ENCODE data around the gene UGGT2. TPM values are rescaled to one million over a fixed set of nuclear protein-coding genes. Genes with fewer than 3 reads are reported as not detected.
A peak's percentile ranks its signal among the peaks of the same experiment; 100 is the strongest.

The UGGT2 gene
- total RNA-seq, 1 donor from 2014 or later: 17.4 TPM

GRCh38 chr13:95834134-95834765 lies 219.0 kb downstream of the UGGT2 start:
- peak; percentile 19 for DNase-seq (ENCODE audit: low read depth)
- no peak overlapping the region for H3K4me3 ChIP-seq (ENCODE audit: low read depth, low read length)
- TF ChIP-seq, protein P1, sequence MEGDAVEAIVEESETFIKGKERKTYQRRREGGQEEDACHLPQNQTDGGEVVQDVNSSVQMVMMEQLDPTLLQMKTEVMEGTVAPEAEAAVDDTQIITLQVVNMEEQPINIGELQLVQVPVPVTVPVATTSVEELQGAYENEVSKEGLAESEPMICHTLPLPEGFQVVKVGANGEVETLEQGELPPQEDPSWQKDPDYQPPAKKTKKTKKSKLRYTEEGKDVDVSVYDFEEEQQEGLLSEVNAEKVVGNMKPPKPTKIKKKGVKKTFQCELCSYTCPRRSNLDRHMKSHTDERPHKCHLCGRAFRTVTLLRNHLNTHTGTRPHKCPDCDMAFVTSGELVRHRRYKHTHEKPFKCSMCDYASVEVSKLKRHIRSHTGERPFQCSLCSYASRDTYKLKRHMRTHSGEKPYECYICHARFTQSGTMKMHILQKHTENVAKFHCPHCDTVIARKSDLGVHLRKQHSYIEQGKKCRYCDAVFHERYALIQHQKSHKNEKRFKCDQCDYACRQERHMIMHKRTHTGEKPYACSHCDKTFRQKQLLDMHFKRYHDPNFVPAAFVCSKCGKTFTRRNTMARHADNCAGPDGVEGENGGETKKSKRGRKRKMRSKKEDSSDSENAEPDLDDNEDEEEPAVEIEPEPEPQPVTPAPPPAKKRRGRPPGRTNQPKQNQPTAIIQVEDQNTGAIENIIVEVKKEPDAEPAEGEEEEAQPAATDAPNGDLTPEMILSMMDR (conservative IDR thresholded peaks at IDR 0.05; ENCODE audit: low read depth, low read length): peak; percentile 96

DNA sequence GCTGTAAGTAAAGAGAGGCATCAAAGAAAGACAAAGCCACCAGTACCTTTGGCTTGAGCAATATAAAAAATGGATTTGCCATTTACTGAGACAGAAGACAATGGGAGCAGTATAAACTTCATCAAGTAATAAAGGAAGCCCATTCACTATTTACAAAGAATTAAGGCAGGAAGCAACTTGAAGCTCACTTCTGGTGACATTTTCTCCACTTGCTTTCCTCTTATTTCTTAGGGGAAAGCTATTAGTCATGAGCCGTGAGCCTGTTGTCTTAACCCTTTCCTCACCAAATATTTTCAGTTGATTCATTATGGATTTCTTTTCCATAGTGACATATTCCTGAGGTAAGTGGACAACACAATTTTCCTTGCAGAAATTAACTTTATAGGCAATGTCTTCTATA lies 219.5 kb downstream of the UGGT2 start:
- no peak for DNase-seq (ENCODE audit: low read depth)
- H3K4me3 ChIP-seq (ENCODE audit: low read depth, low read length): no peak overlapping the region
- TF ChIP-seq, protein P1 (conservative IDR thresholded peaks at IDR 0.05; ENCODE audit: low read depth, low read length): no peak

DNA sequence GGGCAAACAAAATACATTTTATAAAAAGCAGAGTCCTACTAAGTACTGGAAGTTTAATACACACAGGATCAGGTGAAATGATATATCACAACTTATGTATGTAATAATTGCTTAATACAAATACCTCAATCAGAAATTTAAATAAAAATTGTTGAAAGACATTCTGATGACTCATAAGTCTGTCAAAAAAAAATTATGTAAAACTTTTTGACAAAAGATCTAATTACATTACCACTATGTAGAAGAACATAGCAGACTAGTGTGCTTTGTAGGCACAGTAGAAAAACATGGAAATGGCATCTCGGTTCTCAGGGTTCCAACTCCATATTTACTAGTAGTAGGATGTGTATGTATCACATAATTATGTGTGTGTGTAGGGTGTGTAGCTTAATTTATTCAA lies 220.1 kb downstream of the UGGT2 start:
- TF ChIP-seq, protein P1 (conservative IDR thresholded peaks at IDR 0.05; ENCODE audit: low read depth, low read length): no peak
- no peak for DNase-seq (ENCODE audit: low read depth)
- H3K4me3 ChIP-seq (ENCODE audit: low read depth, low read length): no peak overlapping the region

GRCh38 chr13:95822303-95822702 lies 230.9 kb downstream of the UGGT2 start:
- DNase-seq (ENCODE audit: low read depth): no peak
- TF ChIP-seq, protein P1 (conservative IDR thresholded peaks at IDR 0.05; ENCODE audit: low read depth, low read length): no peak

DNA sequence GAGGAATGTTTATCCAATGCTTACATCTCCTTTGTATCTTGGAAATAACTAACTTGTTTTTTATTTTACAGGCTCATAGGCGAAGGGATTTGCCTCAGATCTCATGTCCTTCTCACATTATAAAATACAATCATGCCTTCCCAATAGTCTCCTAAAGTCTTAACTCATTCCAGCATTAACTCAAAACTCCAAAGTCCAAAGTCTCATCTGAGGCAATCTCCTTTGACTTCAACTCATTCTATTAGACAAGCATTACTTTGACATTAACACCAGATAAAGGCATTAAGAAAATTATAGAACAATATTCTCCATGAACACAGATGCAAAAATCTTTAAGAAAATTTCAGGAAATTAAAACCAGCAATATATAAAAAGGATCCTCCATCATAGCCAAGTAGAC lies 238.7 kb downstream of the UGGT2 start:
- TF ChIP-seq, protein P1 (conservative IDR thresholded peaks at IDR 0.05; ENCODE audit: low read depth, low read length): no peak
- H3K4me3 ChIP-seq (ENCODE audit: low read depth, low read length): no peak overlapping the region
- no peak for DNase-seq (ENCODE audit: low read depth)

More at GRCh38 chr13:95822303-95822702, 230.9 kb downstream of the UGGT2 start:
- H3K4me3 ChIP-seq (ENCODE audit: low read depth, low read length): no peak overlapping the region

GRCh38 chr13:95813139-95813538 lies 240.1 kb downstream of the UGGT2 start:
- no peak for DNase-seq (ENCODE audit: low read depth)
- no peak overlapping the region for H3K4me3 ChIP-seq (ENCODE audit: low read depth, low read length)
- TF ChIP-seq, protein P1 (conservative IDR thresholded peaks at IDR 0.05; ENCODE audit: low read depth, low read length): no peak

DNA sequence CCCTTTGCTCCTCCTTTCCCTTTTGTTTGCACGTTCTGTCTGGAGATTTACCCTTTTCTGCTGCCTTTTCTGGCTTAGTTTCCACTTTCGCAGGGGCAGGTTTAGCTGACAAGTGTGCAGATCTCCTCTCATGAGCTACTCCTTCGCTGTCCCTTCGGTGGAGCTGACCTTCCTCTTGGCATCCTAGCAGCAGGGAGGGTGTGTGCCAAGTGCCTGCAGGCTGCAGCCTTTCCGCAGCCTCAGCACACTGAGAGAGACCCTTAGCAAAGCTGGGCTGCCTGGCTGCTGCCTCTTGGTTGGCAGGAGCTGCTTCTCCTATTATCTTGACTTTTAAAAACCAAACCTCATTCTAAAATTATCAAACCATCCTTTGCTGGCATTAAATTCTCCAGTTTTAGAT lies 243.8 kb downstream of the UGGT2 start:
- TF ChIP-seq, protein P1 (conservative IDR thresholded peaks at IDR 0.05; ENCODE audit: low read depth, low read length): no peak
- no peak for DNase-seq (ENCODE audit: low read depth)
- no peak overlapping the region for H3K4me3 ChIP-seq (ENCODE audit: low read depth, low read length)
